Epithelial cell of proximal tubule (primary cell): Measurements from ENCODE around the gene CD226. TPM values are rescaled to one million over a fixed set of nuclear protein-coding genes. Genes with fewer than 3 reads are reported as not detected.

Experiments used
- DNase-seq: peaks from one replicate; pipeline ENCODE4 v3.0.0-alpha.2; 2011; ENCODE audit warnings: low read depth
- H3K4me3 ChIP-seq: 2 replicates; pipeline ENCODE4 v1.5.1; 2011; ENCODE audit warnings: low read depth, mild to moderate bottlenecking, low read length
- total RNA-seq: library from RNA; depleted of rRNA; stranded (reverse); fragments of >200 nt; gene quantifications from 2 replicates; pipeline ENCODE4 v1.2.3, GENCODE V29; 2015
- TF ChIP-seq, protein P1 (sequence below): conservative IDR thresholded peaks from 2 replicates; pipeline ENCODE4 v1.5.1; 2012; ENCODE audit warnings: low read depth, mild to moderate bottlenecking, low read length

Gene CD226
- total RNA-seq, 1 donor from 2014 or later: 0.12 TPM

DNA sequence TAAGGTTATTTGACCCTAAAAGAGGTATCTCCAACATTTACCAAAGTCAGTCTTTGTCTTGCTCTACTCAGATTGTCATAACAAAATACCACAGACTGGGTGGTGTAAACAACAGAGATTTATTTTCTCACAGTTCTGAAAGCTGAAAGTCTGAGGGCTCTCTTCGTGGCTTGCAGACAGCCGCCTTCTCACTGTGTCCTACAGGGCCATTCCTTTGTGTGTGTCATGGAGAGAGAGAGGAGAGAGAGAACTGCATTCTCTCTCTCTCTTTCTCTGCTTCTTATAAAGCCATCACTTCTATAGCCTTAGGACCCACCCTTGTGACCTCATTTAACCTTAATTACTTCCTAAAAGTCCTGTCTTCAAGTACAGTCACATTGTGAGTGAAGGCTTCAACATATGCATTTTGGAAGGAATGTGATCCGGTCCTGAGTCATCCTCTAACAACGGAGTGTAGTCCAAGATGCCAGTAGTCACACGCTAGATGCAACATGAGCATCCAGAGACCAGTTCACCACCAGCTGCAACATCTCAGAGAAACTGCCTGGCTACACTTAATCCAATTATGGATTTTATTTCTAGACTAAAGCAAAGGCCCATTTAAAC, 130.2 kb downstream of the CD226 start:
- TF ChIP-seq, protein P1, sequence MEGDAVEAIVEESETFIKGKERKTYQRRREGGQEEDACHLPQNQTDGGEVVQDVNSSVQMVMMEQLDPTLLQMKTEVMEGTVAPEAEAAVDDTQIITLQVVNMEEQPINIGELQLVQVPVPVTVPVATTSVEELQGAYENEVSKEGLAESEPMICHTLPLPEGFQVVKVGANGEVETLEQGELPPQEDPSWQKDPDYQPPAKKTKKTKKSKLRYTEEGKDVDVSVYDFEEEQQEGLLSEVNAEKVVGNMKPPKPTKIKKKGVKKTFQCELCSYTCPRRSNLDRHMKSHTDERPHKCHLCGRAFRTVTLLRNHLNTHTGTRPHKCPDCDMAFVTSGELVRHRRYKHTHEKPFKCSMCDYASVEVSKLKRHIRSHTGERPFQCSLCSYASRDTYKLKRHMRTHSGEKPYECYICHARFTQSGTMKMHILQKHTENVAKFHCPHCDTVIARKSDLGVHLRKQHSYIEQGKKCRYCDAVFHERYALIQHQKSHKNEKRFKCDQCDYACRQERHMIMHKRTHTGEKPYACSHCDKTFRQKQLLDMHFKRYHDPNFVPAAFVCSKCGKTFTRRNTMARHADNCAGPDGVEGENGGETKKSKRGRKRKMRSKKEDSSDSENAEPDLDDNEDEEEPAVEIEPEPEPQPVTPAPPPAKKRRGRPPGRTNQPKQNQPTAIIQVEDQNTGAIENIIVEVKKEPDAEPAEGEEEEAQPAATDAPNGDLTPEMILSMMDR: no peak
- no peak for DNase-seq

DNA sequence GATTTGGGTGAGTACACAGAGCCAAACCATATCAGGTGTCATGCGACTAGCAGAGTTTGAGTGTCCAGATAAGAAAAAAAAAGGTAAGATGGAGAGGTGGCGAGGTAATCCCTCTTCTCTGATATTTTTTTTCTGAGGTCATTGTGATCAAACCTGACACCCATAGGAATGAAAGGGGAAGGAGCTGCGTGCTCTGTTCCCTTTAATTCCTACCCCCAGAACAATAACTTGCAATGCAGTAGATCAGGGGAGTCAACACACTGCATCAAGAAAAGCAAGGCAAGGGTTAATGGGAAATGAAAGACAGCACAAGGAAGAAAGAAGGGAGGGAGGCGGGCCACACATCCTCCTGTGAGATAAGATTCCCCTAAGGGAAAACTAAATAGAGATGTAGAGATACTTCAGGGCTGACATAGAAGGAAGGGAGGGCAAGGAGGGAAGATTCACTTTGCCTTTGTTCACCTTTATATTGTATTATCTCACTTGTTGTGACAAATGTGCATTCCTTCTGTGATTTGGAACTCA, 132.8 kb downstream of the CD226 start:
- TF ChIP-seq, protein P1: no peak
- no peak overlapping the region for H3K4me3 ChIP-seq
- no peak for DNase-seq

More for the DNA sequence above, 130.2 kb downstream of the CD226 start:
- H3K4me3 ChIP-seq: no peak overlapping the region

DNA sequence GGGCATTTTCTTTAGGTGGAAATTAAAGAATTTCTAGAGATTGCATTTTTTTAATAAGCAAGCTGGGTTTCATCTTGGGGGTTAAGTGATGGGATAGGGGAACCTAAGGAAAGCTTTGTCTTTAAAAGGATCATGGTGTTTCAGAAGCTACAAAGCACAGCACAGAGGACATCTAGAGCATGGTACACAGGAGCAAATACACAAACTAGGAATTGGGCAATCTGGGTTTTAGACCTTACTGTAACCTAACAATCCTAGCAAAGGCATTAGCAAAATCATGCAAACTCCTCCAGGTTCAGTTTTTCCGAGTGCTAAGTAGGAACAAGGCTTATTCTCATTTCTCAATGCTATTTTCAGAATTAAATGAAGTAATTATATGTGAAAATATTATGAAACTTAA, 134.1 kb downstream of the CD226 start:
- DNase-seq: no peak
- H3K4me3 ChIP-seq: no peak overlapping the region
- TF ChIP-seq, protein P1: no peak

DNA sequence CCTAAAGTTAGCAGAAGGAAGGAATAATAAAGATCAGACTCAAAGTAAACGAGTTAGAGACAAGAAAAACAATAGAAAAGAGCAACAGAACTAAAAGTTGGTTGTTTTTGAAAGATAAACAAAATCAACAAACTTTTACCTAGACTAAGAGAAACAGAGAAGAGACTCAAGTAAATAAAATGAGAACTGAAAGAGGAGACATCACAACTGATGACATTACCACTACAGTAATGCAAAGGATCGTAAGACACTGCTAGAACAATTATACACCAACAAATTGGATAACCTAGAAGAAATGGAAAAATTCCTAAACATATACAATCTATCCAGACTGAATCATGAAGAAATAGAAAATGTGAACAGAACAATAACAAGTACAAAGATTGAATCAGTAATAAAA, 139.3 kb downstream of the CD226 start:
- no peak overlapping the region for H3K4me3 ChIP-seq
- TF ChIP-seq, protein P1: no peak
- DNase-seq: no peak

GRCh38 chr18:69804776-69805501, 142.7 kb downstream of the CD226 start:
- no peak overlapping the region for H3K4me3 ChIP-seq
- no peak for DNase-seq
- TF ChIP-seq, protein P1: no peak
